Heart left ventricle (tissue), 13 donors: ENCODE data around the gene ZBTB42.

Experiments used
- POLR2A ChIP-seq, 2 donors: fragments of 450-650 bp; IDR thresholded peaks; one replicate each; pipeline ENCODE4 v1.6.1; 2017; ENCODE audit warnings: antibody characterized with exemption in 2 of 2, mild to moderate bottlenecking in 2 of 2, moderate library complexity in 2 of 2
- TF ChIP-seq, protein P1 (sequence below), 12 donors: fragments of 200-600 bp; sonication (generic) in 4 of 12; IDR thresholded peaks; one replicate each; pipeline versions ENCODE4 v1.5.0 to v1.8.0; 2018 to 2022; ENCODE audit warnings: antibody characterized with exemption in 12 of 12, mild to moderate bottlenecking in 5 of 12
- donor health status: ischemic (EF 13 %, LVEDD 7.1; RV severe dilation, severe dysfunction).
- donor health status: DM: no; HTN: yes; CAD: no.
- donor health status: DM: no; HTN: no; CAD: no.
- donor health status: ischemic (EF 25% LVEDD 6.9; RV normal size, moderate dysfunction).
- donor health status: ischemic (EF 25% LVEDD 5.7; RV mildly dilated, moderate dysfunction).
- donor health status: ischemic (EF 35%, LVEDD 5.7; RV mildly dilated, moderate dysfunction).
- donor health status: nonischemic (EF 11% LVEDD 7.7; RV severe dilation, severe dysfunction).
- donor health status: DM: yes; HTN: yes; CAD: no.
- donor health status: PGD.
- donor health status: ischemic (EF 29% LVEDD 5.4; RV normal size, mild dysfunction).
- donor health status: nonischemic (EF 23%, LVEDD 6.1; RV moderate dilation, normal function).

DNA sequence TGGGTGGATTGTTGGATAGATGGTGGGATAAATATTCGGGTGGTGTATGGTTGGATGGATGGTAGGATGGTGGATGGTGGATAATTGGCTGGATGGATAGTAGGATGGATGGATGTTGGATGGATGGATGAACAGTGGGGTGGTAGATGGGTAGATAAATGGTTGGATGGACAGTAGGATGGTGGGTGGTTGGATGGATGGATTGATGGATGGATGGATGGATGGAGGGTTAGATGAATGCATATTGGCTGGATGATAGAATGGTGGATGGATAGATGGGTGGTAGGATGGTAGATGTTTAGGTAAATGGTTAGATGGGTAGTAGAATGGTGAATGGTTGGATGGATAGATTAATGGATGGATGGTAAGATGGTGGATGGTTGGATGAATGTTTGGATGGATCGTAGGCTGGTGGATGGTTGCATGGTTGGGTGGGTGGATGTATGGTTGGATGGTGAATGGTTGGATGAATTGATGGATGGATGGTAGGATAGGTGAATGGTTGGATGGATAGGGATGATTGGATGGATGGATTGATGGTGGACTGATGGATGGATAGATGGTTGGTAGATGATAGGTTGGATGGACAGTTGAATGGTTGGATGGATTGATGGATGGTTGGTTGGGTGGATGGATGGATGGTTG, 23.6 kb downstream of the ZBTB42 start:
- TF ChIP-seq, protein P1, sequence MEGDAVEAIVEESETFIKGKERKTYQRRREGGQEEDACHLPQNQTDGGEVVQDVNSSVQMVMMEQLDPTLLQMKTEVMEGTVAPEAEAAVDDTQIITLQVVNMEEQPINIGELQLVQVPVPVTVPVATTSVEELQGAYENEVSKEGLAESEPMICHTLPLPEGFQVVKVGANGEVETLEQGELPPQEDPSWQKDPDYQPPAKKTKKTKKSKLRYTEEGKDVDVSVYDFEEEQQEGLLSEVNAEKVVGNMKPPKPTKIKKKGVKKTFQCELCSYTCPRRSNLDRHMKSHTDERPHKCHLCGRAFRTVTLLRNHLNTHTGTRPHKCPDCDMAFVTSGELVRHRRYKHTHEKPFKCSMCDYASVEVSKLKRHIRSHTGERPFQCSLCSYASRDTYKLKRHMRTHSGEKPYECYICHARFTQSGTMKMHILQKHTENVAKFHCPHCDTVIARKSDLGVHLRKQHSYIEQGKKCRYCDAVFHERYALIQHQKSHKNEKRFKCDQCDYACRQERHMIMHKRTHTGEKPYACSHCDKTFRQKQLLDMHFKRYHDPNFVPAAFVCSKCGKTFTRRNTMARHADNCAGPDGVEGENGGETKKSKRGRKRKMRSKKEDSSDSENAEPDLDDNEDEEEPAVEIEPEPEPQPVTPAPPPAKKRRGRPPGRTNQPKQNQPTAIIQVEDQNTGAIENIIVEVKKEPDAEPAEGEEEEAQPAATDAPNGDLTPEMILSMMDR (IDR thresholded peaks at IDR 0.05) = no peak
- no peak for TF ChIP-seq POLR2A (IDR thresholded peaks at IDR 0.05)
